ENCODE measurements around the gene ARHGAP4. TPM values are rescaled to one million over a fixed set of nuclear protein-coding genes. Genes with fewer than 3 reads are reported as not detected.

The ARHGAP4 gene
- polyA plus RNA-seq, 4 donors = 24.6 to 37.8 (median 27.8) TPM

DNA sequence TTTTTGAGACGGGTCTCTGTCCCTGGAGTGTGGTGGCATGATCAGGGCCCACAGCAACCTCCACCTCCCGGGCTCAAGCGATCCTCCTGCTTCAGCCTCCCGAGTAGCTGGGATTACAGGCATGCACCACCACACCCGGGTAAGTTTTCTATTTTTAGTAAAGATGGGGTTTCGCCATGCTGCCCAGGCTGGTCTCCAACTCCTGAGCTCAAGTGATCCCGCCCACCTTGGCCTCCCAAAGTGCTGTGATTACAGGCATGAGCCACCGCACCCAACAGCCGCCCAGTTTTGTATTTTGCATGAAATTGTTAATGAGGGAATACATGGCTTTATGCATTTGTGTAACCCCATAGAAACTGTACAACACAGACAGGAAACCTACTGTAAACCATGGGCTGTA, 2.8 kb upstream of the ARHGAP4 start:
- no peak for DNase-seq (ENCODE audit: low read depth in 4 of 4, low spot score in 3 of 4)

DNA sequence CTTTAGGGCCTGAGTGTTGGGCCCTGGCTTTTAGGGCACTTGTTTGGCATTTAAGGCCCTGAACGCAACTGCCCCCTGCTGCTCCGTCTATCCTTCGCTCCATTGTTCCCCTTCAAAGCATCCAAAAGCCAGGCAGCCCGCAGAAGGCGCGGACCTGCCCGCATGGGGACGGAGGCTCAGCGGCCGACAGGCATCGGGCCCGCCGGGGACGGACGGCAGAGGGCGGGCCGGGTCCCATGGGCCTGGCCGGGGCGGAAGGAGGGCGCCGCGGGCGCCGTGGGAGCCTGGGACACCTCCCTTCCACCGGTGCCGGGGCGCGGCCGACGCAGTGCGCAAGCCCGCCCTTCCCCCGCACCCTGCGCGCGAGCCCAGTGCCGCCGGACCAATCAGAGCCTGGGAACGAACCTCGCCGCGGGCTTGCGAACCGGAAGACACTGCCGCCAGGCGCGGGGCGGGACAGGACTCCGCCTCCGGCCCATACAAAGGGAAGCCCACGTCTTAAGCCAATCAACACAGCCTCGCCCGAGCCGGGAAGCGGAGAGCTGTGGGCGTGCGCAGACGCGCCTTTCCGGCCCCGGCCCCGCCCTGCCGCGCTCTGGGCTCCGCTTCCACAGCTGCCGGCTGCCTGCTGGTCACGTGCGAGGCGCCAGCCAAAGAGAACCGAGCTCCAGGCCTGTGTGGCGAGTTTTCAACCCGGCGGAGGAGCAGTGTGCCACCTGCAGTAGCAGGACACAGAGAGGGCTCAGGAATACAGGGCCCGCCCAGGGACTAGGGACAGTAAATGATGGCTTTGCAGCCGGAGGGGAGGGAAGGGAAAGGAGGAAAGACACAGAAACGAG, 2.1 kb upstream of the ARHGAP4 start:
- DNase-seq (ENCODE audit: low read depth in 4 of 4, low spot score in 3 of 4) = peak; percentile 74 to 89 (median 85)

- DNase-seq (ENCODE audit: low read depth in 4 of 4, low spot score in 3 of 4) = no peak
These were observed 1.5 kb upstream of the ARHGAP4 start for GRCh38 chrX:153927672-153927921.

DNA sequence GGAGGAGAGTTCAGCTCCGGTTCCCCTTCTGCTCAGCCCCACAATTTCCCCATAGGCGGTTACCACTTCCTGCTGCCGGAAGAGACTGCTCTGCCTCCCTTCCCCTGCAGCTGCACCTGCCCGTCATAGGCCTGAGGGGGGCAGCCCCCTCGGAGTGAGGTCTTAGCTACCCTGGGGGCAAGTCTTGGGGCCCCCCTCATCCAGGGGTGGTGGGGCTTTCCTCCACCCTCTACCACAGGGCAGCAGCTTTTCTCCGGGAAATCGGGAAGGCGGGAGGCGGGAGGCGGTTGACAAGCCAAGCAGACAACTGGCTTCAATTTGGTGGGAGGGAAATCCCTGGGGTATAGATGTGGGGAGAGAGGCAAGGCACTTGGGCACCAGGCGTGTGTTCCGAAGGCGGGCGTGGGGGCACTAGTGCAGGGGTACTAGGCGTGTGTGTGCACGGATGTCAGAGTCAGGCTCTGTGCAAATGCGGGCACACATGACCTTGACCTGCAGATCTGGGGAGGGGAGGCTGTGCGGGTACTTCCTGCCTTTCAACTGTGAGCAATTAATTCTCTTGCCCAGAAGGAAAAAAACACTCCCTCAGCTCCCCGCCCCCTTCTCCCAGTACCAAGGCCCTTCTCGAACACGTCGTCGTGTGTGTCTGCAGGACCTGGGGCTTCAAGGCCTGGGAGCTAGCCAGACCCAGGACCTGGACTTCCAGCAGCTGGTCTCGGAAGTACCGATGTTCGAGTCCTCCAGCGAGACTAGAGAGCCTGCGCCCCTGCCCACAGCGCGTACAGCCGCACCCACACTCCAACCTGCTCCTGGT, 1.0 kb upstream of the ARHGAP4 start:
- DNase-seq (ENCODE audit: low read depth in 4 of 4, low spot score in 3 of 4) = no peak

DNA sequence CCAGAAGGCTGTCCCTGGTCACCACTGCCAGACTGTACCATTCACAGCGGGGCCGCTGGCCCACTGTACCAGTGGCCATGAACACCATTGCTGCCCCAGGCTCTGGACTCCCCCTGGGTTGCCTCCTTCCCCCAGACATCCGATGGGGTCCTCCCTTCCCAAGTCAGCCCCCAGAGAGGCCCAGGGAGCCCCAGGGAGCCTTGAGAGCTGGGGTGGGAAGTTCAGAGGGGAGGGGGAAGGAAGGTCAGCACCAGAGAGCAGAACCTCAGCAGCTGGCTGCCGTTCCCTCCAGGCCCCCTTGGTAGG, 441 bp upstream of the ARHGAP4 start:
- DNase-seq (ENCODE audit: low read depth in 4 of 4, low spot score in 3 of 4) = no peak

DNA sequence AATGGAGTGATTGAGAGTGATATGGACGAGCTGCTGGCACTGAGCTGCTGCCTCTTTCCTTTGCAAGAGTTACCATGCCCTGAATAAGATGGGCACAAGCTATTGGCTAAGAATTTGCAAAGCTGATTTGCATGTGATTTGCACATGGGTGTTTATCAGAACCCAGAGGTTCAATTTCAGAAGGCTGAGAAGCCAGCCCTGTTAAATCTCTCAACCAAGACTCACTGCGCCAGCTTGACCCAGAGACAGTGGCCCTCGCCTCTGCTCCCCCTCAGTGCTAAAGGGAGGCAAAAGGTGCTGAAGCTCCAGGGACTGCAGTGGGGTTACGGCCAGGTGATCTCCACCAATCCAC, 701 bp downstream of the ARHGAP4 start:
- DNase-seq (ENCODE audit: low read depth in 4 of 4, low spot score in 3 of 4) = no peak

DNA sequence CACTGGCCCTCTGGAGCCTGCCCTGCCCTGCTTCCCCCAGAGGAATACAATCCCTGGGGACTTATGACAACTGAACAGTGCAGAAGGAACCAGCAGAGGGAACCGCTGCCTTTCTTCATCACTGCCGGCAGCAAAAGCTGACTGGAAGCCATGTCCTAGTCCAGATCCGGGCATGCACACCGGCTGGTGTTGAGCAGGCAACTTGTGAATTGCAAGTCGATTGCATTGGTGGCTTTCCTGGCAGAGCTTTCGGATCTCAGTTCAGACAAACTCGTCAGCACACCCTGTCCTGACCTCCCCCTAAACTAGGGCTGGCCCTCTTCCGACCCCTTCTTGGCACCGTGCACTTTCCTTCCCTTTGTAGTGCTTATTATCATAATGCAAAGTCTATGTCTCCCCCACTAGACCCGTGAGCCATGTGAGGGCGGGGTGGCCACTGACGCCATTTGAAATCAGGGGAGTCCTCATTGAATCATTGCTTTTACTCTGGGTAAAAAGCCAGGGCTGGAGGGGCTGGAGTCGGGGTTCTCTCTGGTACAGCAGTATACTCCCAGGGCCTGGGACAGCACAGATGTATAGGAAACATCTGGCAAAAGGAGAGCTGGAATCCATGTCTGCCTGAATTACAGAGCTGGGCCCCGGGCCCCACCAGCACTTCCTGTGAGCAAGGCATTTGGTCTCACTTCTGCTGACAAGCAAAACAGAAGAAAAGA, 1.8 kb downstream of the ARHGAP4 start:
- no peak for DNase-seq (ENCODE audit: low read depth in 4 of 4, low spot score in 3 of 4)

GRCh38 chrX:153922932-153923857, 2.9 kb downstream of the ARHGAP4 start:
- no peak for DNase-seq (ENCODE audit: low read depth in 4 of 4, low spot score in 3 of 4)

DNA sequence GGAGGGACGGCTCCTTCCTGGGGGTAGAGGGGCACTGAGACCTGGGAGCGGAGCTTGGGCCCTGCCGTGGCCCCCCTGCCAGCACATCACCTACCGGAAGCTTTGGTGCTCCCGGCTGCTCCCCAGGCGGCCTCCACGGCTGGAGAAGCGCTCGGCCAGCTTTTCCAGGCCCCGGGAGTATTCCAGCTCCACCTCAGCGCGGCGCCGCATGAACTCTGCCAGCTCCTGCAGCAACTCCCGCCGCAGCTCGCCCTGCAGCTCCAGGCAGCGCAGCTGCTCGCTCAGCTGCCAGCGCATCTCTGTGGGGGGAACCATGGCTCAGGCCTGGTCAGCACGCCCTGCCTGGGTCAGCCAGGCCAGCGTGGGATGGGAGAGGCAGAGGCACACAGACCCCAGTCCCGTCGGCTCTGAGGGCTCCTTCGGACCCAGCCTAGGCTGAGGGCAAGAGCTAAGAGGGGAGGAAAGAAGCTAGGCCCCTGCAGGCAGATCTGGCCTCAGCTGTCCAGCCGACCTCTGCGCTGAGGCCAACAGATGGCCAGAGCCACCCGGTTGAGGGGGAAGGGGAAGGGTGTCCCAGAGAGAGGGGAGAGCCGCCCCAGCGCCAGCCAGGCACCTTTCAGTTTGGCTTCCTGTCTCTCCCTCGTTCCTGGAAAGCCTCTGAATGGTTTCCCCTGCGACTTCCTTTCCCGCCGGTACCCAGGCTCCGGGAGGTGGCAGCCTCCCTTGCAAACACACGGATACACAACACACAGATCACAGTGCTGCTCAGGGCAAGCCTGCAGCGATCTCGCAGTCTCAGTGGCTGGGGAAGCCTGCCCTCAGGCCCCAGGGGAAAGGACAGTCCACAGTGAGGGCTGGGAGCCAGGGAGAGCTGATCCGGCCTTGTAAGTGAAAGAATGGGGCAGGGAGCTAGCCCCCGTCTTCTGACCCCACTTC, 4.3 kb downstream of the ARHGAP4 start:
- no peak for DNase-seq (ENCODE audit: low read depth in 4 of 4, low spot score in 3 of 4)

DNA sequence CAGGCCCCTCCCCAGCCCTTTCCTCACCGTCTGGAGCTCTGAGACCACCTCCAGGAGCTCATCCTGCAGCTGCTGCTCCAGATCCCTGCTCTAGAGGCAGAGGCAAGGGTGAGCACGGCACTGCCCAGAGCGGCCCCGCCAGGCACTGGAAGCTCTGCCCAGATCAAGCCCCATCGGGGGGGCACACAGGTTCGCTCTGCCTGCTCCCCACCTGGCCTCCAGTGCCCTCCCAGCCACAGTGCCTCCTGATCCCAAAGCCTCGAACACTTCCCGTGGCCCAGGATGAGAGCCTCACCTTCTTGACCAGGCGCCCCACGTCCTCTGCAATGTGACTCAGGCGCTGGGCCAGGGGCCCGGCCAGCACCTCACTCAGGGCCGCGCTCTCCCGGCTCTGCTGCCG, 5.0 kb downstream of the ARHGAP4 start:
- DNase-seq (ENCODE audit: low read depth in 4 of 4, low spot score in 3 of 4) = no peak

GRCh38 chrX:153920546-153920945, 5.5 kb downstream of the ARHGAP4 start:
- no peak for DNase-seq (ENCODE audit: low read depth in 4 of 4, low spot score in 3 of 4)

GRCh38 chrX:153919281-153919680, 6.8 kb downstream of the ARHGAP4 start:
- DNase-seq (ENCODE audit: low read depth in 4 of 4, low spot score in 3 of 4) = no peak

DNA sequence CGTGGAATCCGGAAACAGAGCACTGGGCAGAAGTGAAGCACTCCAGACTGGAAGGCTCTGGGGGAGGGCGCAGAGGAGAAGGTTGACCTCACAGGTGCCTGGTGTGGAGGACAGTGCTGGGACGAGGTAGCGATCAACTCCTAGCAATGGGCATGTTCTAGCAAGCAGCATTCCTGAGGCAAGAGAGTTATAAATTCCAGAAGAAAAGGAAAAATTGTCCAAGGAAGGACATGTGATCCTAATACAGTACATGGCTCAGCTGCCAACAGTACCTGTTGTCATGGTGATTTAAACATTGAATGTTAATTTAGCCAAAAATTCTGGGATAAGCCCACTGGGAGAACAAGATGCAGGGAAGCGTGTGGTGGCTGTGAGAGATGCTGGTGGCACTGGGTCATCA, 8.2 kb downstream of the ARHGAP4 start:
- no peak for DNase-seq (ENCODE audit: low read depth in 4 of 4, low spot score in 3 of 4)

GRCh38 chrX:153913701-153914100, 12.4 kb downstream of the ARHGAP4 start:
- DNase-seq (ENCODE audit: low read depth in 4 of 4, low spot score in 3 of 4) = no peak

- DNase-seq (ENCODE audit: low read depth in 4 of 4, low spot score in 3 of 4) = no peak
These were observed 12.9 kb downstream of the ARHGAP4 start for GRCh38 chrX:153913211-153913610.

- no peak for DNase-seq (ENCODE audit: low read depth in 4 of 4, low spot score in 3 of 4)
These were observed 14.3 kb downstream of the ARHGAP4 start for GRCh38 chrX:153911798-153912197.

- no peak for DNase-seq (ENCODE audit: low read depth in 4 of 4, low spot score in 3 of 4)
These were observed 15.6 kb downstream of the ARHGAP4 start for GRCh38 chrX:153910446-153910845.

DNA sequence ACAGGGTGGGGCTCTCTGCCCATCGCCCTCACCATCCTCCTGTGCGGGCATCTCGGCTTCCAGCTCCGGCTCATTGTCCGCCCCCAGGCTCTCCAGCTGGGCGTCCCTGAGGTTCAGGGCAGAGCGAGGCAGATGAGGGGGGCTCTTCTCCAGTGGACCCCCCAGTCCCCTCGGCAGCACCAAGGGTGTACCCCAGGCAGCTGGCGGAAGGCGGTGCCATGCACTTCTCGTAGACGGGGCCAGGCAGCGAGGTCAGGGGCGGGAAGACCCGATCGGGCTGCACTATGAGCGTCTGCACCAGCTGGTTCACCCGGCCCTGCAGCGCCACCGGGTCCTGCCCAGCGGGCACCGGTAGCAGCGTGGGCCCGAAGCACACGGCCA, 16.1 kb downstream of the ARHGAP4 start:
- DNase-seq (ENCODE audit: low read depth in 4 of 4, low spot score in 3 of 4) = no peak
